ENCODE measurements around the gene NCOA5. TPM values are rescaled to one million over a fixed set of nuclear protein-coding genes. Genes with fewer than 3 reads are reported as not detected.

NCOA5 gene
- total and polyA plus RNA-seq, 12 donors = 7.6 to 22.5 (median 11.5) TPM

Other genes with a start within 250 kb of the NCOA5 start
- 10 to 100 TPM; 21.3 to 34.1 (median 27.4) TPM for gene ACOT8, start 232.6 kb downstream of the NCOA5 start, total RNA-seq
- 10 to 100 TPM; 39.9 to 46.6 TPM for gene ACOT8, start 232.6 kb downstream of the NCOA5 start, polyA plus RNA-seq
- gene ZSWIM3, start 232.3 kb downstream of the NCOA5 start, total RNA-seq = 1 to 10 TPM; 1.4 to 2.5 (median 2.0) TPM
- 1 to 10 TPM; 1.5 to 1.6 TPM for gene ZSWIM3, start 232.3 kb downstream of the NCOA5 start, polyA plus RNA-seq
- 10 to 100 TPM in 6 of 10 donors, 1 to 10 TPM in 4; 9.2 to 12.0 (median 10.4) TPM for gene ZSWIM1, start 208.7 kb downstream of the NCOA5 start, total RNA-seq
- 1 to 10 TPM; 3.8 to 4.9 TPM for gene ZSWIM1, start 208.7 kb downstream of the NCOA5 start, polyA plus RNA-seq
- 1 to 10 TPM; 1.0 to 3.1 (median 2.0) TPM for gene SPATA25, start 202.3 kb downstream of the NCOA5 start, total RNA-seq
- gene SPATA25, start 202.3 kb downstream of the NCOA5 start, polyA plus RNA-seq = 1 to 10 TPM in 1 of 2 donors, under 1 TPM in 1; 0.65 to 4.3 TPM
- gene NEURL2, start 198.8 kb downstream of the NCOA5 start, total RNA-seq = 10 to 100 TPM in 1 of 10 donors, 1 to 10 TPM in 9; 6.2 to 11.1 (median 8.3) TPM
- gene NEURL2, start 198.8 kb downstream of the NCOA5 start, polyA plus RNA-seq = 1 to 10 TPM; 3.3 to 7.2 TPM
- gene CTSA, start 198.6 kb downstream of the NCOA5 start, total RNA-seq = 100 to 1,000 TPM in 8 of 10 donors, 10 to 100 TPM in 2; 75.1 to 173 (median 112) TPM
- gene CTSA, start 198.6 kb downstream of the NCOA5 start, polyA plus RNA-seq = 10 to 100 TPM; 77.4 to 98.7 TPM
- 100 to 1,000 TPM in 2 of 10 donors, 10 to 100 TPM in 8; 10.7 to 230 (median 32.7) TPM for gene PLTP, start 177.8 kb downstream of the NCOA5 start, total RNA-seq
- 10 to 100 TPM; 39.2 to 55.8 TPM for gene PLTP, start 177.8 kb downstream of the NCOA5 start, polyA plus RNA-seq
- 10 to 100 TPM; 23.6 to 33.1 (median 27.4) TPM for gene PCIF1, start 155.3 kb downstream of the NCOA5 start, total RNA-seq
- gene PCIF1, start 155.3 kb downstream of the NCOA5 start, polyA plus RNA-seq = 10 to 100 TPM; 20.8 to 28.8 TPM
- gene ZNF335, start 117.8 kb downstream of the NCOA5 start, total RNA-seq = 10 to 100 TPM in 1 of 10 donors, 1 to 10 TPM in 9; 6.1 to 11.6 (median 7.3) TPM
- 10 to 100 TPM in 1 of 2 donors, 1 to 10 TPM in 1; 4.9 to 13.1 TPM for gene ZNF335, start 117.8 kb downstream of the NCOA5 start, polyA plus RNA-seq
- 10 to 100 TPM in 1 of 10 donors, 1 to 10 TPM in 1, under 1 TPM in 8; 0.47 to 10.6 (median 0.86) TPM for gene MMP9, start 81.1 kb downstream of the NCOA5 start, total RNA-seq
- under 1 TPM; 0.15 to 0.26 TPM for gene MMP9, start 81.1 kb downstream of the NCOA5 start, polyA plus RNA-seq
- 1 to 10 TPM in 1 of 10 donors, under 1 TPM in 2, not detected in 7; 0.28 to 1.3 (median 0.87) TPM for gene SLC12A5, start 60.7 kb downstream of the NCOA5 start, total RNA-seq
- gene SLC12A5, start 60.7 kb downstream of the NCOA5 start, polyA plus RNA-seq = 1 to 10 TPM in 1 of 2 donors, not detected in 1; 1.2 TPM
- 10 to 100 TPM in 1 of 10 donors, 1 to 10 TPM in 9; 2.6 to 25.0 (median 5.9) TPM for gene CD40, start 28.4 kb upstream of the NCOA5 start, total RNA-seq
- gene CD40, start 28.4 kb upstream of the NCOA5 start, polyA plus RNA-seq = 1 to 10 TPM; 7.9 to 9.3 TPM
- 10 to 100 TPM in 1 of 10 donors, 1 to 10 TPM in 2, under 1 TPM in 7; 0.16 to 11.0 (median 0.64) TPM for gene CDH22, start 218.5 kb upstream of the NCOA5 start, total RNA-seq
- gene CDH22, start 218.5 kb upstream of the NCOA5 start, polyA plus RNA-seq = 1 to 10 TPM in 1 of 2 donors, under 1 TPM in 1; 0.04 to 1.0 TPM